Calu3 (cell line): ENCODE measurements around the gene ABCC5. TPM values are rescaled to one million over a fixed set of nuclear protein-coding genes. Genes with fewer than 3 reads are reported as not detected.
"Not testable (repeated sequence)": the region's sequence is repeated elsewhere in the genome, so short reads cannot be mapped to it uniquely, and the experiment has no call there.

ENCODE experiments used
- BruUV-seq: library from RNA; stranded (reverse); fragments of 400-500 nt; replicated peaks from 2 replicates; lab custom pipeline; 2021; lab: Mats Ljungman, UMichigan
- CTCF ChIA-PET: fragments of 300-600 bp; sonication (Branson Sonifier 250); formaldehyde crosslinking; loops from one replicate; lab custom pipeline; 2022; ENCODE audit warnings: antibody characterized with exemption; lab: Charles Lee
- DNase-seq: peaks from one replicate; pipeline ENCODE4 v3.0.0; 2022
- H3K27ac Mint-ChIP-seq: one replicate; pipeline ENCODE4 v1.8.0; 2022; ENCODE audit warnings: mixed read lengths; ENCODE audit not compliant: unreplicated experiment
- H3K27me3 Mint-ChIP-seq: one replicate; pipeline ENCODE4 v1.8.0; 2022; ENCODE audit warnings: mixed read lengths; ENCODE audit not compliant: unreplicated experiment
- H3K36me3 Mint-ChIP-seq: one replicate; pipeline ENCODE4 v1.8.0; 2022; ENCODE audit warnings: mild to moderate bottlenecking, moderate library complexity, mixed read lengths; ENCODE audit not compliant: insufficient read depth, unreplicated experiment
- H3K4me1 Mint-ChIP-seq: one replicate; pipeline ENCODE4 v1.8.0; 2022; ENCODE audit warnings: mild to moderate bottlenecking, low read depth, mixed read lengths; ENCODE audit not compliant: unreplicated experiment
- H3K4me3 Mint-ChIP-seq: one replicate; pipeline ENCODE4 v1.8.0; 2022; ENCODE audit warnings: mild to moderate bottlenecking, low read depth, moderate library complexity, mixed read lengths; ENCODE audit not compliant: unreplicated experiment
- H3K9me3 Mint-ChIP-seq: one replicate; pipeline ENCODE4 v1.8.0; 2022; ENCODE audit warnings: low read depth, mixed read lengths; ENCODE audit not compliant: unreplicated experiment
- CTCF ChIP-seq: fragments of 200-600 bp; IDR thresholded peaks from one replicate; pipeline ENCODE4 v1.8.0; 2022; ENCODE audit warnings: antibody characterized with exemption; ENCODE audit not compliant: unreplicated experiment
- intact Hi-C: fragments of 100-400 bp; cut with micrococcal nuclease; formaldehyde crosslinking; loops from one replicate; pipeline ENCODE4 v1.10.0; 2022; ENCODE audit not compliant: unreplicated experiment
- total RNA-seq: library from RNA; stranded (reverse); gene quantifications from 2 replicates; pipeline ENCODE4 v1.2.3, GENCODE V29; 2022

ABCC5 gene
- total RNA-seq, 1 experiment from 2014 or later, result 39.1 TPM

DNA sequence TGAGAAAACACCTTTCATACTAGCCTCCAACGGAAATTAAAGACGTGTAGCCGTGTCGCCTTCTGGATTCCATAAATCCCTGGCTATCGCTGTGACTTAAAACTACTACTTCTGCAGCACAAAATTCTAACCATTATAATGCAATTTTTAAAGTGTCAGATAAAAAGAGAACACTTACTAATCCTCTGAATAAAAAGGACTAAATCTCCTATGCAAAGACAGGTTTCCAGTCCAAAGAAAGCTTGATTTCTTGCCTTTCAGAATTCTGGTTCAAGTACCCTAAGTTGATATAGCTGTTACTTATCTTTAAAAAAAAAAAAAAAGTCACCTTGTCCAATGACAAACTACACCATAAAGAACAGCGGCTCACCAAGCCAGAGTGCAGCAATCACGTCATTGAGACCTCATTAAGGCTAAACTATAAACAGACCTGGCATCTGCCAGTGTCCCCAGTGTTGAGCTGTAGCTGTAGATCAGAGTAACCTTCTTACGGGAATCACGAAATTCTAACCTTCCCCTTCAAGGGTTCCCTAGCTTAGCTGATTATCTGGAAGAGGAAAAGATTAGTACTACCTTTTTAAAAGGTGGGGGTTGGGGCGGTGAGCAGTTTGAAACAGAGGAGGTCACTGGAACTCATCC lies 2.2 kb downstream of the ABCC5 start:
- Mint-ChIP-seq H3K4me1 (peaks cover 31% of the 10 kb centered on the region), H3K27ac (no peak overlapping the region), H3K36me3 (peaks cover 31% of the 10 kb centered on the region), H3K4me3 (no peak overlapping the region), H3K9me3 (peaks cover 3% of the 10 kb centered on the region), H3K27me3 (peaks cover 5% of the 10 kb centered on the region)
- no peak for DNase-seq
- CTCF ChIA-PET, result interaction anchor here (0.7 to 2.3 kb wide), 2 partner anchors 9 to 277 kb away, joined by 4 to 18 read pairs; no protein-coding TSS in a partner anchor
- intact Hi-C loops, result loop anchor here (2.0 kb wide), 2 partner anchors 111 to 121 kb away; no protein-coding TSS in a partner anchor
- no peak for TF ChIP-seq CTCF
- no TSS peak for BruUV-seq

DNA sequence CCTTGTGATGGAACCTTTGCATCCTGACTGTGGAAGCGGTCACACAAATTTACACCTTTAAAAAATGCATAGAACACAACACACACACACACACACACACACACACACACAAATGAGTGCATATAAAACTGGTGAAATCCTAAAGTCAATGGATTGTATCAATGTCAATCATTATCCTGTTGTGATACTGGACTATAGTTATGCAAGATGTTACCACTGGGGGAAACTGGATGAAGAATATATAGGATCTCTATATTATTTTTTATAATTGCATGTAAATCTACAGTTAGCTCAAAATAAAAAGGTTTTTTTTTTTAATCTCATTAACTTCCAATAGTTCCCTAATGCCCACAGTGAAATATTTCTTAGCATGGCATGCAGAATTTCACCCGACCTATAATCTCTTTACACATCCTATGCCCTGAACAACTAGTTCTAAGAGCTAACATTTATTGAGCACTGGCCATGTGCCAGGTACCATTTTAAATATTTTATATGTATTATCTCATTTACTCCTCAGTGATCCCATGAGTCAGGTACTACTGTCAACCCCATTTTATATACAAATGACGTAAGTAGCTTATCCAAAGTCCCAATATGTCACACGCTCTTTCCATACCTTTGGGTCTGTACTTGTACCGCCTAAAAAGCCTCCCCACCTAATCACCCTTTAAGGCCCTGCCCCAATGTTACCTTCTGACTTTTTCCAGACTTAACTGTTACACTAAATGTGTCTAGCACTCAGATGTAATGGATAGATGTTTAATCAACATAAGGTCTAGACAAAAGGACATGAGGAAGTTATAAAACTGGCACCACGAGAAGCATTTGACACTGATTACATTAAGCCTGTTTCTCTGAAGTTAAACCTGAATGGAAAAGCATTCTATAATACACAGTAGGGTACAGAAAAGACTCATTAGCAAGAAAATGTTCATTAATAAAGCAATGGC lies 5.5 kb downstream of the ABCC5 start:
- BruUV-seq, result no TSS peak
- intact Hi-C loops, result no loop called here
- TF ChIP-seq CTCF, result no peak
- Mint-ChIP-seq H3K4me3 (no peak overlapping the region), H3K27ac (no peak overlapping the region), H3K4me1 (peaks cover 22% of the 10 kb centered on the region), H3K9me3 (peaks cover 3% of the 10 kb centered on the region), H3K36me3 (peaks cover 22% of the 10 kb centered on the region), H3K27me3 (no peaks in the 10 kb centered on the region)
- DNase-seq, result no peak
- CTCF ChIA-PET, result interaction anchor here (0.6 to 1.1 kb wide), 2 partner anchors 12 to 507 kb away, joined by 3 read pairs; no protein-coding TSS in a partner anchor

GRCh38 chr3:184011230-184011876 lies 6.3 kb downstream of the ABCC5 start:
- Mint-ChIP-seq H3K4me3 (no peak overlapping the region), H3K4me1 (peaks cover 21% of the 10 kb centered on the region), H3K9me3 (peaks cover 3% of the 10 kb centered on the region), H3K27ac (no peak overlapping the region), H3K27me3 (no peaks in the 10 kb centered on the region), H3K36me3 (peaks cover 20% of the 10 kb centered on the region)
- DNase-seq, result no peak
- intact Hi-C loops, result no loop called here
- BruUV-seq, result no TSS peak
- CTCF ChIA-PET, result interaction anchor here (1.1 kb wide), 1 partner anchor 11 kb away, joined by 3 read pairs; no protein-coding TSS in a partner anchor
- TF ChIP-seq CTCF, result no peak

GRCh38 chr3:184008161-184008560 lies 9.5 kb downstream of the ABCC5 start:
- peaks cover 26% of the 10 kb centered on the region for H3K36me3 Mint-ChIP-seq
- intact Hi-C loops, result no loop called here
- peaks cover 26% of the 10 kb centered on the region for H3K4me1 Mint-ChIP-seq
- CTCF ChIA-PET, result interaction anchor here (0.6 to 2.4 kb wide), 2 partner anchors 8 to 448 kb away, joined by 4 to 18 read pairs; no protein-coding TSS in a partner anchor
- no peak for DNase-seq
- no TSS peak for BruUV-seq
- no peaks in the 10 kb centered on the region for H3K27me3 Mint-ChIP-seq
- no peak overlapping the region for H3K4me3 Mint-ChIP-seq
- peaks cover 3% of the 10 kb centered on the region for H3K9me3 Mint-ChIP-seq
- no peak overlapping the region for H3K27ac Mint-ChIP-seq
- TF ChIP-seq CTCF, result no peak

- BruUV-seq, H3K4me3 Mint-ChIP-seq, DNase-seq, intact Hi-C loops, H3K27me3 Mint-ChIP-seq, H3K27ac Mint-ChIP-seq, H3K9me3 Mint-ChIP-seq: not testable (repeated sequence)
- Mint-ChIP-seq H3K4me1 (peaks cover 27% of the 10 kb centered on the region), H3K36me3 (peaks cover 19% of the 10 kb centered on the region)
- CTCF ChIA-PET, result interaction anchor here (0.7 to 2.4 kb wide), 4 partner anchors 9 to 699 kb away, joined by 3 to 18 read pairs (median 7); partner anchors contain the start of gene PARL
Measured at GRCh38 chr3:184007143-184007813, 10.4 kb downstream of the ABCC5 start.
